CD8-positive, alpha-beta memory T cell (primary cell): ENCODE measurements around the gene SLITRK4. TPM values are rescaled to one million over a fixed set of nuclear protein-coding genes. Genes with fewer than 3 reads are reported as not detected.

Experiments
- CTCF ChIA-PET: fragments of 350-600 bp; sonication (Branson Sonifier 250); formaldehyde crosslinking; loops from one replicate; lab custom pipeline; 2021; ENCODE audit warnings: antibody characterized with exemption; lab: Charles Lee
- POLR2A ChIA-PET: fragments of 350-600 bp; sonication (Branson Sonifier 250); formaldehyde crosslinking; loops from one replicate; lab custom pipeline; 2021; ENCODE audit warnings: antibody characterized with exemption; lab: Charles Lee
- DNase-seq, 5 donors: peaks; one replicate each; pipeline versions ENCODE4 v3.0.0 to v3.0.0-alpha.2; 2020 to 2022; ENCODE audit warnings: mixed read lengths in 1 of 5
- H3K27ac ChIP-seq: one replicate; pipeline ENCODE4 v1.7.0; 2013; ENCODE audit warnings: low read depth, mild to moderate bottlenecking, low read length, moderate library complexity
- H3K27me3 ChIP-seq: 2 replicates; pipeline ENCODE4 v1.7.0; 2013; ENCODE audit warnings: low read length, mild to moderate bottlenecking; ENCODE audit not compliant: insufficient read depth, poor library complexity, severe bottlenecking
- H3K36me3 ChIP-seq: 2 replicates; pipeline ENCODE4 v1.7.0; 2013; ENCODE audit warnings: mild to moderate bottlenecking, low read length, moderate library complexity; ENCODE audit not compliant: insufficient read depth
- H3K4me1 ChIP-seq: 2 replicates; pipeline ENCODE4 v1.7.0; 2013; ENCODE audit warnings: mild to moderate bottlenecking, low read length, moderate library complexity; ENCODE audit not compliant: insufficient read depth
- H3K4me3 ChIP-seq: 2 replicates; pipeline ENCODE4 v1.7.0; 2013; ENCODE audit warnings: mild to moderate bottlenecking, low read length
- H3K9me3 ChIP-seq: 2 replicates; pipeline ENCODE4 v1.7.0; 2013; ENCODE audit warnings: mild to moderate bottlenecking, low read length
- H3K27ac Mint-ChIP-seq, 8 donors: one replicate each; pipeline ENCODE4 v1.8.0; 2020 to 2021; ENCODE audit warnings: mixed read lengths in 8 of 8, mild to moderate bottlenecking in 6 of 8, inconsistent platforms in 3 of 8, moderate library complexity in 3 of 8
- H3K27me3 Mint-ChIP-seq, 2 donors: one replicate each; pipeline ENCODE4 v1.8.0; 2020 to 2021; ENCODE audit warnings: mixed read lengths in 2 of 2, mild to moderate bottlenecking in 1 of 2, moderate library complexity in 1 of 2
- H3K36me3 Mint-ChIP-seq, 3 donors: one replicate each; pipeline ENCODE4 v1.8.0; 2020 to 2021; ENCODE audit warnings: mixed read lengths in 3 of 3, inconsistent platforms in 1 of 3, mild to moderate bottlenecking in 1 of 3
- H3K4me1 Mint-ChIP-seq, 3 donors: one replicate each; pipeline ENCODE4 v1.8.0; 2020 to 2021; ENCODE audit warnings: mixed read lengths in 3 of 3, inconsistent platforms in 1 of 3, mild to moderate bottlenecking in 1 of 3
- H3K4me3 Mint-ChIP-seq, 7 donors: one replicate each; pipeline ENCODE4 v1.8.0; 2020 to 2021; ENCODE audit warnings: mixed read lengths in 7 of 7, mild to moderate bottlenecking in 6 of 7, moderate library complexity in 4 of 7, inconsistent platforms in 2 of 7
- H3K9me3 Mint-ChIP-seq, 5 donors: one replicate each; pipeline ENCODE4 v1.8.0; 2020 to 2022; ENCODE audit warnings: mixed read lengths in 5 of 5, mild to moderate bottlenecking in 3 of 5, moderate library complexity in 2 of 5, inconsistent platforms in 1 of 5
- polyA plus RNA-seq: library from polyadenylated mRNA; unstranded; fragments of 300-500 nt; fragmentation: Illumina TruSeq; gene quantifications from one replicate; pipeline ENCODE4 v1.2.3, GENCODE V29; 2021
- total RNA-seq, 2 experiments: library from RNA; stranded (reverse); gene quantifications; one replicate each; pipeline ENCODE4 v1.2.3, GENCODE V29; 2021

SLITRK4 gene
- total and polyA plus RNA-seq, 3 experiments from 2014 or later = not detected

GRCh38 chrX:143642426-143642825 lies 6.5 kb upstream of the SLITRK4 start:
- no peak overlapping the region for H3K27ac ChIP-seq
- ChIA-PET POLR2A (no interaction called here), CTCF (no interaction called here)
- DNase-seq = no peak
- Mint-ChIP-seq H3K4me1 (no peaks in the 10 kb centered on the region), H3K27me3 (no peaks in the 10 kb centered on the region), H3K27ac (no peak overlapping the region), H3K36me3 (no peaks in the 10 kb centered on the region), H3K4me3 (no peak overlapping the region), H3K9me3 (peaks cover 0 to 5% (median 0%) of the 10 kb centered on the region in 5 donors)
- no peak overlapping the region for H3K4me3 ChIP-seq
- H3K27me3 ChIP-seq = no peaks in the 10 kb centered on the region
- H3K4me1 ChIP-seq = no peaks in the 10 kb centered on the region
- H3K9me3 ChIP-seq = no peaks in the 10 kb centered on the region
- H3K36me3 ChIP-seq = no peaks in the 10 kb centered on the region

- Mint-ChIP-seq H3K27me3 (peaks cover 5 to 9% of the 10 kb centered on the region in 2 donors), H3K4me1 (peaks cover 0 to 4% (median 0%) of the 10 kb centered on the region in 3 donors), H3K27ac (no peak overlapping the region), H3K9me3 (peaks cover 0 to 14% (median 5%) of the 10 kb centered on the region in 5 donors), H3K4me3 (no peak overlapping the region), H3K36me3 (no peaks in the 10 kb centered on the region)
- no peak overlapping the region for H3K4me3 ChIP-seq
- no peaks in the 10 kb centered on the region for H3K9me3 ChIP-seq
- H3K36me3 ChIP-seq = no peaks in the 10 kb centered on the region
- ChIA-PET CTCF (no interaction called here), POLR2A (no interaction called here)
- no peak for DNase-seq
- H3K27ac ChIP-seq = no peak overlapping the region
- H3K4me1 ChIP-seq = no peaks in the 10 kb centered on the region
- H3K27me3 ChIP-seq = no peaks in the 10 kb centered on the region
Measured at GRCh38 chrX:143636831-143637230, 930 bp upstream of the SLITRK4 start.

- no peak for DNase-seq
- Histone ChIP-seq H3K27ac (no peak overlapping the region), H3K36me3 (no peaks in the 10 kb centered on the region), H3K9me3 (no peaks in the 10 kb centered on the region), H3K4me3 (no peak overlapping the region), H3K4me1 (no peaks in the 10 kb centered on the region), H3K27me3 (no peaks in the 10 kb centered on the region)
- Mint-ChIP-seq H3K9me3 (peaks cover 0 to 14% (median 5%) of the 10 kb centered on the region in 5 donors), H3K4me3 (no peak overlapping the region), H3K27me3 (peaks cover 5 to 11% of the 10 kb centered on the region in 2 donors), H3K4me1 (peaks cover 0 to 4% (median 0%) of the 10 kb centered on the region in 3 donors), H3K27ac (no peak overlapping the region), H3K36me3 (no peaks in the 10 kb centered on the region)
- POLR2A ChIA-PET = no interaction called here
- CTCF ChIA-PET = no interaction called here
Measured at GRCh38 chrX:143634663-143635455, 1.0 kb downstream of the SLITRK4 start.

- ChIA-PET POLR2A (no interaction called here), CTCF (no interaction called here)
- Mint-ChIP-seq H3K27ac (no peak overlapping the region), H3K4me3 (no peak overlapping the region), H3K36me3 (no peaks in the 10 kb centered on the region), H3K4me1 (peaks cover 0 to 4% (median 0%) of the 10 kb centered on the region in 3 donors), H3K27me3 (peaks cover 5 to 11% of the 10 kb centered on the region in 2 donors), H3K9me3 (peaks cover 0 to 14% (median 5%) of the 10 kb centered on the region in 5 donors)
- no peak for DNase-seq
- Histone ChIP-seq H3K4me1 (no peaks in the 10 kb centered on the region), H3K36me3 (no peaks in the 10 kb centered on the region), H3K27ac (no peak overlapping the region), H3K4me3 (no peak overlapping the region), H3K27me3 (no peaks in the 10 kb centered on the region), H3K9me3 (no peaks in the 10 kb centered on the region)
Measured at GRCh38 chrX:143634309-143634662, 1.6 kb downstream of the SLITRK4 start.

GRCh38 chrX:143633461-143634308 lies 2.2 kb downstream of the SLITRK4 start:
- no peaks in the 10 kb centered on the region for H3K9me3 ChIP-seq
- Mint-ChIP-seq H3K36me3 (no peaks in the 10 kb centered on the region), H3K27ac (no peak overlapping the region), H3K4me1 (peaks cover 0 to 4% (median 0%) of the 10 kb centered on the region in 3 donors), H3K4me3 (no peak overlapping the region), H3K27me3 (peaks cover 5 to 13% of the 10 kb centered on the region in 2 donors), H3K9me3 (peaks cover 0 to 14% (median 6%) of the 10 kb centered on the region in 5 donors)
- no peaks in the 10 kb centered on the region for H3K27me3 ChIP-seq
- no peak overlapping the region for H3K4me3 ChIP-seq
- H3K36me3 ChIP-seq = no peaks in the 10 kb centered on the region
- DNase-seq = no peak
- H3K27ac ChIP-seq = no peak overlapping the region
- ChIA-PET CTCF (no interaction called here), POLR2A (no interaction called here)
- no peaks in the 10 kb centered on the region for H3K4me1 ChIP-seq

GRCh38 chrX:143632625-143633410 lies 3.1 kb downstream of the SLITRK4 start:
- DNase-seq = no peak
- no peak overlapping the region for H3K27ac ChIP-seq
- no peak overlapping the region for H3K27ac Mint-ChIP-seq
- H3K9me3 Mint-ChIP-seq = peaks cover 0 to 14% (median 7%) of the 10 kb centered on the region in 5 donors
- H3K4me3 Mint-ChIP-seq = no peak overlapping the region
- H3K4me3 ChIP-seq = no peak overlapping the region
- H3K27me3 Mint-ChIP-seq = peaks cover 5 to 13% of the 10 kb centered on the region in 2 donors
- H3K4me1 Mint-ChIP-seq = peaks cover 0 to 4% (median 0%) of the 10 kb centered on the region in 3 donors
- no peaks in the 10 kb centered on the region for H3K4me1 ChIP-seq
- H3K9me3 ChIP-seq = no peaks in the 10 kb centered on the region
- no peaks in the 10 kb centered on the region for H3K36me3 ChIP-seq
- POLR2A ChIA-PET = no interaction called here
- CTCF ChIA-PET = no interaction called here
- H3K36me3 Mint-ChIP-seq = no peaks in the 10 kb centered on the region
- no peaks in the 10 kb centered on the region for H3K27me3 ChIP-seq

GRCh38 chrX:143623657-143624056 lies 12.2 kb downstream of the SLITRK4 start:
- no peak for DNase-seq
- CTCF ChIA-PET = no interaction called here
- Mint-ChIP-seq H3K27ac (no peak overlapping the region), H3K27me3 (no peaks in the 10 kb centered on the region), H3K9me3 (peaks cover 0 to 1% (median 0%) of the 10 kb centered on the region in 5 donors), H3K4me3 (no peak overlapping the region), H3K36me3 (no peaks in the 10 kb centered on the region), H3K4me1 (no peaks in the 10 kb centered on the region)
- H3K4me1 ChIP-seq = no peaks in the 10 kb centered on the region
- POLR2A ChIA-PET = no interaction called here
- no peak overlapping the region for H3K27ac ChIP-seq
- H3K36me3 ChIP-seq = no peaks in the 10 kb centered on the region
- H3K27me3 ChIP-seq = no peaks in the 10 kb centered on the region
- no peaks in the 10 kb centered on the region for H3K9me3 ChIP-seq
- H3K4me3 ChIP-seq = no peak overlapping the region
